Spleen (tissue), 11 donors: ENCODE data around the gene C7orf57. TPM values are rescaled to one million over a fixed set of nuclear protein-coding genes. Genes with fewer than 3 reads are reported as not detected.

Experiments used
- DNase-seq: peaks from one replicate; pipeline ENCODE4 v3.0.0-alpha.2; 2020
- H3K27ac ChIP-seq, 8 donors: fragments of 200-600 bp; sonication (generic) in 7 of 8; 1 replicate in 4 of 8; 2 replicates in 4 of 8; pipeline versions ENCODE4 v1.5.0 to v1.8.0; 2016 to 2021; ENCODE audit warnings: inconsistent platforms in 4 of 8, mild to moderate bottlenecking in 4 of 8, moderate library complexity in 1 of 8
- H3K27me3 ChIP-seq, 7 donors: fragments of 200-600 bp; sonication (generic) in 6 of 7; replicated peaks in 1 of 7; 1 replicate in 4 of 7; 2 replicates in 3 of 7; pipeline versions ENCODE4 v1.5.0 to v1.8.0; 2016 to 2021; ENCODE audit warnings: inconsistent platforms in 3 of 7, mild to moderate bottlenecking in 1 of 7
- H3K36me3 ChIP-seq, 6 donors: fragments of 200-600 bp; sonication (generic) in 5 of 6; 1 replicate in 4 of 6; 2 replicates in 2 of 6; pipeline versions ENCODE4 v1.5.0 to v1.8.0; 2016 to 2021; ENCODE audit warnings: inconsistent platforms in 2 of 6
- H3K4me1 ChIP-seq, 6 donors: fragments of 200-600 bp; sonication (generic) in 5 of 6; 1 replicate in 3 of 6; 2 replicates in 3 of 6; pipeline versions ENCODE4 v1.5.0 to v1.8.0; 2016 to 2021; ENCODE audit warnings: inconsistent platforms in 3 of 6
- H3K4me3 ChIP-seq, 8 donors: fragments of 200-600 bp; sonication (generic) in 7 of 8; 1 replicate in 4 of 8; 2 replicates in 4 of 8; pipeline versions ENCODE4 v1.5.0 to v1.8.0; 2016 to 2021; ENCODE audit warnings: inconsistent platforms in 4 of 8, mild to moderate bottlenecking in 4 of 8, moderate library complexity in 2 of 8
- H3K9me3 ChIP-seq, 8 donors: fragments of 200-600 bp; sonication (generic) in 7 of 8; 1 replicate in 4 of 8; 2 replicates in 4 of 8; pipeline versions ENCODE4 v1.5.0 to v1.8.0; 2016 to 2021; ENCODE audit warnings: inconsistent platforms in 4 of 8
- POLR2A ChIP-seq, 3 donors: fragments of 450-650 bp; IDR thresholded peaks; one replicate each; pipeline ENCODE4 v1.5.1; 2017; ENCODE audit warnings: antibody characterized with exemption in 3 of 3, mild to moderate bottlenecking in 1 of 3
- POLR2AphosphoS5 ChIP-seq, 3 donors: sonication (generic); formaldehyde crosslinking; IDR thresholded peaks; one replicate each; pipeline ENCODE4 v1.5.1; 2017; ENCODE audit warnings: antibody characterized with exemption in 3 of 3
- WGBS, 5 donors: extraction: QIAGEN DNeasy Blood & Tissue Kit in 3 of 5; methylation state at CpG; one replicate each; pipeline versions ENCODE4 v1.1.5 to v1.1.7; 2013 to 2018; 5-methylcytosine and 5-hydroxymethylcytosine counted together
- intact Hi-C: fragments of 100-400 bp; cut with DNase I; formaldehyde crosslinking; loops from one replicate; pipeline ENCODE4 v1.15.0; 2023; ENCODE audit warnings: low total_unique reads
- polyA plus RNA-seq, 3 donors: library from polyadenylated mRNA; stranded (reverse); fragments of 200-250 nt; gene quantifications; one replicate each; pipeline ENCODE4 v1.2.1, GENCODE V29; 2013
- total RNA-seq, 7 donors: library from RNA; depleted of rRNA in 3 of 7; stranded (reverse); fragments of >200 nt in 3 of 7; fragmentation: NEBNext Ultra II Directional in 4 of 7; extraction: Animal tissue kit (Norgen Biotek cat#: 25700) in 4 of 7; gene quantifications; one replicate each; pipeline versions ENCODE4 v1.1.0 to v1.2.1, GENCODE V29; 2016 to 2021
- TF ChIP-seq, protein P1 (sequence below), 11 experiments: fragments of 200-600 bp in 7 of 11; fragments of 450-650 bp in 4 of 11; sonication (generic) in 4 of 11; IDR thresholded peaks in 8 of 11; conservative IDR thresholded peaks in 3 of 11; 1 replicate in 7 of 11; 2 replicates in 4 of 11; pipeline versions ENCODE4 v1.4.0 to v1.8.0; 2016 to 2021; ENCODE audit warnings: antibody characterized with exemption in 11 of 11, inconsistent platforms in 4 of 11, mild to moderate bottlenecking in 1 of 11
- donor health status: healthy with polysubstance abuse.
- donor health status: DM: no; HTN: no; CAD: no; lungs with moderate emphysema.
- donor health status: DM: no; HTN: no; CAD: no.
- donor health status: Bipolar disorder and iron deficiency.
- donor health status: healthy.
- donor health status: DM: no; HTN: no; CAD: no.
- donor health status: DM: yes; HTN: yes; CAD: no.

The C7orf57 gene
- total and polyA plus RNA-seq, 10 donors: 0.03 TPM; not detected in 9

DNA sequence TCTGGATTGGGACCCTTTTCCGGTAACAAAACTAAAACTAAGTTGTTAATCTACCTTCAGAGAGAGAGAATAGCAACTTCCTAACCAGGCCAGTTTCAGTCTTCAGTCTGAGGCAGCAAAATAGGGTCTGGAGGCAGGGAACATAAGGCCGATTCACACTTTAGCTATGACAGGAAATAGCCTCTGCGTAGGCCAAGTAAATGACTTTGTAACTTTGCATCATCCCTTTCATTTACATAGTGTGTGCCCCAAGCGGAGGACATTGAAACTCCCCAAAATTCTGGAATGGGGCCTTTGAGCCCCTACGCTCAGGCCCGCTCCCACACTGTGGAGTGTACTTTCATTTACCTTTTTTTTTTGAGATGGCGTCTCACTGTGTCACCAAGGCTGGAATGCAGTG lies 52.0 kb downstream of the C7orf57 start:
- intact Hi-C loops: loop anchor here (5.0 kb wide), 1 partner anchor 110 kb away; the partner anchor contains the start of gene HUS1
- no peak for TF ChIP-seq POLR2A (IDR thresholded peaks at IDR 0.05)
- TF ChIP-seq, protein P1, sequence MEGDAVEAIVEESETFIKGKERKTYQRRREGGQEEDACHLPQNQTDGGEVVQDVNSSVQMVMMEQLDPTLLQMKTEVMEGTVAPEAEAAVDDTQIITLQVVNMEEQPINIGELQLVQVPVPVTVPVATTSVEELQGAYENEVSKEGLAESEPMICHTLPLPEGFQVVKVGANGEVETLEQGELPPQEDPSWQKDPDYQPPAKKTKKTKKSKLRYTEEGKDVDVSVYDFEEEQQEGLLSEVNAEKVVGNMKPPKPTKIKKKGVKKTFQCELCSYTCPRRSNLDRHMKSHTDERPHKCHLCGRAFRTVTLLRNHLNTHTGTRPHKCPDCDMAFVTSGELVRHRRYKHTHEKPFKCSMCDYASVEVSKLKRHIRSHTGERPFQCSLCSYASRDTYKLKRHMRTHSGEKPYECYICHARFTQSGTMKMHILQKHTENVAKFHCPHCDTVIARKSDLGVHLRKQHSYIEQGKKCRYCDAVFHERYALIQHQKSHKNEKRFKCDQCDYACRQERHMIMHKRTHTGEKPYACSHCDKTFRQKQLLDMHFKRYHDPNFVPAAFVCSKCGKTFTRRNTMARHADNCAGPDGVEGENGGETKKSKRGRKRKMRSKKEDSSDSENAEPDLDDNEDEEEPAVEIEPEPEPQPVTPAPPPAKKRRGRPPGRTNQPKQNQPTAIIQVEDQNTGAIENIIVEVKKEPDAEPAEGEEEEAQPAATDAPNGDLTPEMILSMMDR (IDR thresholded peaks at IDR 0.05 in 8 of 11, conservative IDR thresholded peaks at IDR 0.05 in 3 of 11): peak in 4 of 11 experiments; percentile 5 to 23 (median 15)
- peak in 1 of 3 donors; percentile 81 for TF ChIP-seq POLR2AphosphoS5 (IDR thresholded peaks at IDR 0.05)
- H3K36me3 ChIP-seq: peaks cover 0 to 24% (median 2%) of the 10 kb centered on the region in 6 donors
- H3K4me3 ChIP-seq: peak overlapping the region in 1 of 8 donors; percentile 89
- no peaks in the 10 kb centered on the region for H3K9me3 ChIP-seq
- H3K4me1 ChIP-seq: peaks cover 24 to 88% (median 72%) of the 10 kb centered on the region in 6 donors
- peak overlapping the region; percentile 92 to 99 (median 98) for H3K27ac ChIP-seq
- no peak for DNase-seq
- H3K27me3 ChIP-seq: no peaks in the 10 kb centered on the region
- 49 to 69% (median 63%) methylated on average over 7 of the region's 7 CpGs for WGBS, 5 donors

DNA sequence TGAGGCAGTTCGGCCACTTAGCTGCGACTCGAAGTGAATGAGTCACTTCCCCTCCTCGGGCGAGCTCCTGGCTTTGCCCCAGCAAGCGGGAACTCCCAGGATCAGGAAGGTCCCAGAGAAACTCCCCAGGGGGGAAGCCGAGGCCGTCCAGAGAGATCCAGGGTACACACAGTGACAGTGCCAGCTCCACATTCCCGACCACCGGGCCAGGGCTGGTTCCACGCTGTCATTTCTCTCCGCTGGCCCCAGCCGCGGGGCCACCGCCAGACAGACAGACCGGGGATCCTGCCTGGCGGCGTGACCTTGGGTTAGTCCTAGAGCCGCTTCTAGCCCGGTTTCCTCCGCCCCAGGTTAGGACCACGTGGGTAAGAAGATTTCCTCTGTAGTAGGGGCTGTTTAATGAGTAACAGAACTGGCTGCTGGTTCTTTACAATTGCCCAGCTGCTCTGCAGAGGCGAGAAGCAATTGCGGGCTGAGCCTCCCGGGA lies 53.3 kb downstream of the C7orf57 start:
- TF ChIP-seq POLR2AphosphoS5 (IDR thresholded peaks at IDR 0.05): peak in 2 of 3 donors; percentile 18 to 19
- TF ChIP-seq POLR2A (IDR thresholded peaks at IDR 0.05): no peak
- peaks cover 24 to 94% (median 74%) of the 10 kb centered on the region in 6 donors for H3K4me1 ChIP-seq
- H3K4me3 ChIP-seq: peak overlapping the region; percentile 79 to 91 (median 86)
- peak; percentile 95 for DNase-seq
- peaks cover 0 to 37% (median 11%) of the 10 kb centered on the region in 6 donors for H3K36me3 ChIP-seq
- peak overlapping the region; percentile 92 to 99 (median 98) for H3K27ac ChIP-seq
- intact Hi-C loops: loop anchor here (5.0 kb wide), 1 partner anchor 111 kb away; the partner anchor contains the start of gene HUS1
- 0 to 2% (median 0%) methylated on average over 11 to 25 of the region's 25 CpGs for WGBS, 5 donors
- H3K9me3 ChIP-seq: no peaks in the 10 kb centered on the region
- no peaks in the 10 kb centered on the region for H3K27me3 ChIP-seq

DNA sequence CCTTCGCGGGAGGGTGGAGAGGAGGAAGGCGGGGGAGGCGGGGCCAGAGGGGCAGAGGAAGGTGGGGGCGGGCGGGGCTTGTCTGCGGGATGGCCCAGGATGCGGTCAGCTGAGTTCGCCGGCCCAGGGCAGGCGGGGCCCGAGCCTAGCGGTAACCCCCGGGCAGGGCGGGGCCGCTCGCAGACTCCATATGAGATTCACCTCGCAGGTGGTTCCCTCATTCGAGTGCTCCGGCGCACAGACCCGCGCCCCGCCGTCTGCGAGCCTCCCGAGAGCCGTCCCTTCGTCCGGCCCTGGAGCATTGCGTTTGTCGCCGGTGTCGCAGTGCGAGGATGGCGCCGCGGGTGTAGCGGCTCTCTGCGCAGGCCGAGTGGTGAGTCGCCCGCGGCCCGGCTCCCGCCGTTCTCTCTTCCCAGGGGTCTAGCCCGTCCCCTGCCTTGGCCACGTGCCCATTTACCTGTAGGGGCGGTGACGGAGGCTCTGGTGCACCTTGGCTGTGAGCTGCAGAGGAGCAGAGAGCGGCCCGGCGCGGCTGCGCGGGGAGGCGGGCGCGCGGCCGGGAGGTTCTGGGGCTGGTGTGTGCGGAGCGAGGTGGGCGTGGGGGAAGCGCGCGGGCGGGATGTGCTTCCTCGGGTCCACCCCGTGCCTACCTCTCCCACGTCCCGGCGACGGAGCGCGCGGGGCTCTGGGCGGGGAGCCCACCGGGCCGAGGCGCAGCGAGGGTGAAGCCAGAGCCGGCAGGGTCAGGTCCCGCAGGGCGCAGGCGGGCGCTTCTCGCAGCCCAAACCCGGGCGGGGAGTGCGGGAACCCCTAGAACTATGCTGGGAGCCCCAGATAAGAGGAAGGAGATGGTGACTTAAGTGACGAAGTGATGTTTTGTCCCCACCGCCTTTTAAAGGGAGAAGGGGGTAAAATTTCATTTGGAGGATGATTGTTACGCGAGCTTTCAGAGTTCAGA lies 54.0 kb downstream of the C7orf57 start, which contains the start of gene UPP1:
UPP1 (plus strand) TSS at position 220 of the 958 bp plus-strand sequence. CDS start 5,519 bp downstream, outside the sequence.
- Histone ChIP-seq H3K36me3 (peaks cover 0 to 44% (median 16%) of the 10 kb centered on the region in 6 donors), H3K9me3 (no peaks in the 10 kb centered on the region), H3K27me3 (no peaks in the 10 kb centered on the region), H3K27ac (peak within 1 kb of the TSS; percentile 92 to 99 (median 98)), H3K4me1 (peaks cover 24 to 95% (median 76%) of the 10 kb centered on the region in 6 donors), H3K4me3 (peak within 1 kb of the TSS; percentile 79 to 91 (median 86))
- intact Hi-C loops: loop anchor here (5.0 kb wide), 1 partner anchor 112 kb away; the partner anchor contains the start of gene HUS1
- 2 to 3% (median 2%) methylated on average over 40 to 96 of the region's 96 CpGs for WGBS, 5 donors
- DNase-seq: peak; percentile 99
- TF ChIP-seq POLR2AphosphoS5 (IDR thresholded peaks at IDR 0.05) (peak; percentile 92 to 96 (median 93)), POLR2A (IDR thresholded peaks at IDR 0.05) (peak; percentile 75 to 86 (median 78))
- TF ChIP-seq, protein P1 (IDR thresholded peaks at IDR 0.05 in 8 of 11, conservative IDR thresholded peaks at IDR 0.05 in 3 of 11): peak in 2 of 11 experiments; percentile 41 to 46

DNA sequence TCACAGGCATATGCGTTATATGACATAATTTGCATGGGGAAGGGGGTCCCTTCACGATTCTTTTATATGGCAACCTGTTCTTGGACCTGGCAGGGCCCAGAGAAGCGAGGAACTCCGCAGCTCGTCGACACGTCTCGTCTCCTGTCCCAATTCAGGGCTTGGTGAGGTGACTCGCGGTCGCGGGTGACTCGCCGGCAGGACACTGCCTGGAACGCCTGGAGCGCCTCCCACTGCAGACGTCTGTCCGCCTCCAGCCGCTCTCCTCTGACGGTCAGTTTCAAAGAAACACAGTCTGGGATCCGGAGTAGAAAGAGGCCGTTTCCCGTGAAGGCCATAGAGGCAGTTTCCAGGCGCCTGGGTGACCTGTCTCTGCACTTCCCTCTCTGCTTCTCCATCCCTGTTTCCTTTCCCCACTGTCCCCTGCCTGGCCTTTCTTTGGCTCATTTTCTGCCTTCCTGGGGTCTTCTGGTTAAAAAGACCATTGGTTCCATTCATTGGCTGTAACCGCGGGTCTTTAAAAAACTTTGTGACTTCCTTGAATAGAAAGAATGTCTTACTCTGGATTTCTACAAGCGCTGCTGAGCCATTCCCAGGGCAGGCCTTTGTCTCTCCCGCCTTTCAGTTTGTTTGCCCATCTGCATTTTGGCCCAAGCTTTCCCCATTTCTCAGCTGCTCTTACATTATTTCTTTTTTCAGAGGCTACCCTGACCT lies 54.9 kb downstream of the C7orf57 start:
- H3K27ac ChIP-seq: peak overlapping the region; percentile 92 to 99 (median 98)
- H3K4me1 ChIP-seq: peaks cover 18 to 95% (median 71%) of the 10 kb centered on the region in 6 donors
- H3K9me3 ChIP-seq: no peaks in the 10 kb centered on the region
- TF ChIP-seq POLR2AphosphoS5 (IDR thresholded peaks at IDR 0.05) (peak; percentile 47 to 75 (median 74)), POLR2A (IDR thresholded peaks at IDR 0.05) (no peak)
- TF ChIP-seq, protein P1 (IDR thresholded peaks at IDR 0.05 in 8 of 11, conservative IDR thresholded peaks at IDR 0.05 in 3 of 11): no peak
- no peaks in the 10 kb centered on the region for H3K27me3 ChIP-seq
- peaks cover 0 to 53% (median 20%) of the 10 kb centered on the region in 6 donors for H3K36me3 ChIP-seq
- peak overlapping the region; percentile 79 to 91 (median 86) for H3K4me3 ChIP-seq
- 63 to 78% (median 71%) methylated on average over 13 to 28 of the region's 28 CpGs for WGBS, 5 donors
- intact Hi-C loops: no loop called here
- peak; percentile 89 for DNase-seq
